ENCODE measurements around the gene NSMF. TPM values are rescaled to one million over a fixed set of nuclear protein-coding genes. Genes with fewer than 3 reads are reported as not detected.

The NSMF gene
- total and polyA plus RNA-seq, 2 experiments from 2014 or later: 20.3 to 103 TPM

DNA sequence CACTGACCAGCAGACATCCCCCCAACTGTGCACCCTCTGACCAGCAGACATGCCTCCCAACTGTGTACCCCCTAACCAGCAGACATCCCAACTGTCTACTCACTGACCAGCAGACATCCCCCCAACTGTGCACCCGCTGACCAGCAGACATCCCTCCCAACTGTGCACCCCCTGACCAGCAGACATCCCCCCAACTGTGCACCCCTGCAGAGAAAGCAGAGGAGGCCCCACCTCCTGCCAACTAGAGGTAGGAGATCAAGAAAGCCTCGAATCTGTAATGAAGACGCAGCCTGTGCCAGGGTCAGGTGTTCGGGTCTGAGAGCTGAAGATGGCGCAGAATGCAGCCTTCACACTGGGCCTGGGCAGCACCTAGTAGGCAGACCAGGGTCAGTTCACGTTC is 29.8 kb upstream of the NSMF start:
- no peaks in the 10 kb centered on the region for H3K9me2 ChIP-seq (ENCODE audit: insufficient read depth)
- no peak overlapping the region for H3K27ac ChIP-seq (ENCODE audit: low read depth)
- no peak overlapping the region for H3K4me2 ChIP-seq
- no peak overlapping the region for H3K27ac Mint-ChIP-seq
- H3F3A ChIP-seq (replicated peaks; ENCODE audit: low read depth): no peaks in the 10 kb centered on the region
- H3K9me3 Mint-ChIP-seq: peaks cover 5% of the 10 kb centered on the region; the same call in 2 of the 3 replicates
- H4K20me1 ChIP-seq (replicated peaks; ENCODE audit: insufficient read depth): no peaks in the 10 kb centered on the region
- no peak overlapping the region for H3K4me3 ChIP-seq
- H3K36me3 Mint-ChIP-seq (ENCODE audit: low read depth): no peaks in the 10 kb centered on the region
- no peak overlapping the region for H2AFZ ChIP-seq
- H3K27me3 Mint-ChIP-seq (ENCODE audit: insufficient read depth, low read depth, poor library complexity): peaks cover 6% of the 10 kb centered on the region
- ATAC-seq: no peak
- no peaks in the 10 kb centered on the region for H3K36me3 ChIP-seq (ENCODE audit: insufficient read depth)
- no peak for DNase-seq (ENCODE audit: low spot score)
- no peak overlapping the region for H3K4me3 Mint-ChIP-seq
- TF ChIP-seq JUNB (IDR thresholded peaks at IDR 0.05; ENCODE audit: unreplicated experiment) (no peak), EZH2phosphoT487 (IDR thresholded peaks at IDR 0.05; ENCODE audit: unreplicated experiment) (no peak), NANOG (IDR thresholded peaks at IDR 0.05; ENCODE audit: borderline replicate concordance) (no peak), ZNF331 (CRISPR knock-in tag; IDR thresholded peaks at IDR 0.05; ENCODE audit: low read depth) (no peak), CREB1 (CRISPR knock-in tag; IDR thresholded peaks at IDR 0.05; ENCODE audit: low read depth) (no peak), ZNF114 (CRISPR knock-in tag; IDR thresholded peaks at IDR 0.05) (no peak), EZH2 (IDR thresholded peaks at IDR 0.05; ENCODE audit: low read depth, unreplicated experiment) (no peak)
- TF ChIP-seq, protein P1, sequence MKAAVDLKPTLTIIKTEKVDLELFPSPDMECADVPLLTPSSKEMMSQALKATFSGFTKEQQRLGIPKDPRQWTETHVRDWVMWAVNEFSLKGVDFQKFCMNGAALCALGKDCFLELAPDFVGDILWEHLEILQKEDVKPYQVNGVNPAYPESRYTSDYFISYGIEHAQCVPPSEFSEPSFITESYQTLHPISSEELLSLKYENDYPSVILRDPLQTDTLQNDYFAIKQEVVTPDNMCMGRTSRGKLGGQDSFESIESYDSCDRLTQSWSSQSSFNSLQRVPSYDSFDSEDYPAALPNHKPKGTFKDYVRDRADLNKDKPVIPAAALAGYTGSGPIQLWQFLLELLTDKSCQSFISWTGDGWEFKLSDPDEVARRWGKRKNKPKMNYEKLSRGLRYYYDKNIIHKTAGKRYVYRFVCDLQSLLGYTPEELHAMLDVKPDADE (IDR thresholded peaks at IDR 0.05): no peak
- TF ChIP-seq, protein P2, sequence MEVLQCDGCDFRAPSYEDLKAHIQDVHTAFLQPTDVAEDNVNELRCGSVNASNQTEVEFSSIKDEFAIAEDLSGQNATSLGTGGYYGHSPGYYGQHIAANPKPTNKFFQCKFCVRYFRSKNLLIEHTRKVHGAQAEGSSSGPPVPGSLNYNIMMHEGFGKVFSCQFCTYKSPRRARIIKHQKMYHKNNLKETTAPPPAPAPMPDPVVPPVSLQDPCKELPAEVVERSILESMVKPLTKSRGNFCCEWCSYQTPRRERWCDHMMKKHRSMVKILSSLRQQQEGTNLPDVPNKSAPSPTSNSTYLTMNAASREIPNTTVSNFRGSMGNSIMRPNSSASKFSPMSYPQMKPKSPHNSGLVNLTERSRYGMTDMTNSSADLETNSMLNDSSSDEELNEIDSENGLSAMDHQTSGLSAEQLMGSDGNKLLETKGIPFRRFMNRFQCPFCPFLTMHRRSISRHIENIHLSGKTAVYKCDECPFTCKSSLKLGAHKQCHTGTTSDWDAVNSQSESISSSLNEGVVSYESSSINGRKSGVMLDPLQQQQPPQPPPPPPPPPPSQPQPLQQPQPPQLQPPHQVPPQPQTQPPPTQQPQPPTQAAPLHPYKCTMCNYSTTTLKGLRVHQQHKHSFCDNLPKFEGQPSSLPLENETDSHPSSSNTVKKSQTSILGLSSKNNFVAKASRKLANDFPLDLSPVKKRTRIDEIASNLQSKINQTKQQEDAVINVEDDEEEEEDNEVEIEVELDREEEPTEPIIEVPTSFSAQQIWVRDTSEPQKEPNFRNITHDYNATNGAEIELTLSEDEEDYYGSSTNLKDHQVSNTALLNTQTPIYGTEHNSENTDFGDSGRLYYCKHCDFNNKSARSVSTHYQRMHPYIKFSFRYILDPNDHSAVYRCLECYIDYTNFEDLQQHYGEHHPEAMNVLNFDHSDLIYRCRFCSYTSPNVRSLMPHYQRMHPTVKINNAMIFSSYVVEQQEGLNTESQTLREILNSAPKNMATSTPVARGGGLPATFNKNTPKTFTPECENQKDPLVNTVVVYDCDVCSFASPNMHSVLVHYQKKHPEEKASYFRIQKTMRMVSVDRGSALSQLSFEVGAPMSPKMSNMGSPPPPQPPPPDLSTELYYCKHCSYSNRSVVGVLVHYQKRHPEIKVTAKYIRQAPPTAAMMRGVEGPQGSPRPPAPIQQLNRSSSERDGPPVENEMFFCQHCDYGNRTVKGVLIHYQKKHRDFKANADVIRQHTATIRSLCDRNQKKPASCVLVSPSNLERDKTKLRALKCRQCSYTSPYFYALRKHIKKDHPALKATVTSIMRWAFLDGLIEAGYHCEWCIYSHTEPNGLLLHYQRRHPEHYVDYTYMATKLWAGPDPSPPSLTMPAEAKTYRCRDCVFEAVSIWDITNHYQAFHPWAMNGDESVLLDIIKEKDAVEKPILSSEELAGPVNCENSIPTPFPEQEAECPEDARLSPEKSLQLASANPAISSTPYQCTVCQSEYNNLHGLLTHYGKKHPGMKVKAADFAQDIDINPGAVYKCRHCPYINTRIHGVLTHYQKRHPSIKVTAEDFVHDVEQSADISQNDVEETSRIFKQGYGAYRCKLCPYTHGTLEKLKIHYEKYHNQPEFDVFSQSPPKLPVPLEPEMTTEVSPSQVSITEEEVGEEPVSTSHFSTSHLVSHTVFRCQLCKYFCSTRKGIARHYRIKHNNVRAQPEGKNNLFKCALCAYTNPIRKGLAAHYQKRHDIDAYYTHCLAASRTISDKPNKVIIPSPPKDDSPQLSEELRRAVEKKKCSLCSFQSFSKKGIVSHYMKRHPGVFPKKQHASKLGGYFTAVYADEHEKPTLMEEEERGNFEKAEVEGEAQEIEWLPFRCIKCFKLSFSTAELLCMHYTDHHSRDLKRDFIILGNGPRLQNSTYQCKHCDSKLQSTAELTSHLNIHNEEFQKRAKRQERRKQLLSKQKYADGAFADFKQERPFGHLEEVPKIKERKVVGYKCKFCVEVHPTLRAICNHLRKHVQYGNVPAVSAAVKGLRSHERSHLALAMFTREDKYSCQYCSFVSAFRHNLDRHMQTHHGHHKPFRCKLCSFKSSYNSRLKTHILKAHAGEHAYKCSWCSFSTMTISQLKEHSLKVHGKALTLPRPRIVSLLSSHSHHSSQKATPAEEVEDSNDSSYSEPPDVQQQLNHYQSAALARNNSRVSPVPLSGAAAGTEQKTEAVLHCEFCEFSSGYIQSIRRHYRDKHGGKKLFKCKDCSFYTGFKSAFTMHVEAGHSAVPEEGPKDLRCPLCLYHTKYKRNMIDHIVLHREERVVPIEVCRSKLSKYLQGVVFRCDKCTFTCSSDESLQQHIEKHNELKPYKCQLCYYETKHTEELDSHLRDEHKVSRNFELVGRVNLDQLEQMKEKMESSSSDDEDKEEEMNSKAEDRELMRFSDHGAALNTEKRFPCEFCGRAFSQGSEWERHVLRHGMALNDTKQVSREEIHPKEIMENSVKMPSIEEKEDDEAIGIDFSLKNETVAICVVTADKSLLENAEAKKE (CRISPR knock-in tag; IDR thresholded peaks at IDR 0.05): no peak
- TF ChIP-seq, protein P3, sequence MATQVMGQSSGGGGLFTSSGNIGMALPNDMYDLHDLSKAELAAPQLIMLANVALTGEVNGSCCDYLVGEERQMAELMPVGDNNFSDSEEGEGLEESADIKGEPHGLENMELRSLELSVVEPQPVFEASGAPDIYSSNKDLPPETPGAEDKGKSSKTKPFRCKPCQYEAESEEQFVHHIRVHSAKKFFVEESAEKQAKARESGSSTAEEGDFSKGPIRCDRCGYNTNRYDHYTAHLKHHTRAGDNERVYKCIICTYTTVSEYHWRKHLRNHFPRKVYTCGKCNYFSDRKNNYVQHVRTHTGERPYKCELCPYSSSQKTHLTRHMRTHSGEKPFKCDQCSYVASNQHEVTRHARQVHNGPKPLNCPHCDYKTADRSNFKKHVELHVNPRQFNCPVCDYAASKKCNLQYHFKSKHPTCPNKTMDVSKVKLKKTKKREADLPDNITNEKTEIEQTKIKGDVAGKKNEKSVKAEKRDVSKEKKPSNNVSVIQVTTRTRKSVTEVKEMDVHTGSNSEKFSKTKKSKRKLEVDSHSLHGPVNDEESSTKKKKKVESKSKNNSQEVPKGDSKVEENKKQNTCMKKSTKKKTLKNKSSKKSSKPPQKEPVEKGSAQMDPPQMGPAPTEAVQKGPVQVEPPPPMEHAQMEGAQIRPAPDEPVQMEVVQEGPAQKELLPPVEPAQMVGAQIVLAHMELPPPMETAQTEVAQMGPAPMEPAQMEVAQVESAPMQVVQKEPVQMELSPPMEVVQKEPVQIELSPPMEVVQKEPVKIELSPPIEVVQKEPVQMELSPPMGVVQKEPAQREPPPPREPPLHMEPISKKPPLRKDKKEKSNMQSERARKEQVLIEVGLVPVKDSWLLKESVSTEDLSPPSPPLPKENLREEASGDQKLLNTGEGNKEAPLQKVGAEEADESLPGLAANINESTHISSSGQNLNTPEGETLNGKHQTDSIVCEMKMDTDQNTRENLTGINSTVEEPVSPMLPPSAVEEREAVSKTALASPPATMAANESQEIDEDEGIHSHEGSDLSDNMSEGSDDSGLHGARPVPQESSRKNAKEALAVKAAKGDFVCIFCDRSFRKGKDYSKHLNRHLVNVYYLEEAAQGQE (IDR thresholded peaks at IDR 0.05; ENCODE audit: unreplicated experiment): no peak
- TF ChIP-seq, protein P4, sequence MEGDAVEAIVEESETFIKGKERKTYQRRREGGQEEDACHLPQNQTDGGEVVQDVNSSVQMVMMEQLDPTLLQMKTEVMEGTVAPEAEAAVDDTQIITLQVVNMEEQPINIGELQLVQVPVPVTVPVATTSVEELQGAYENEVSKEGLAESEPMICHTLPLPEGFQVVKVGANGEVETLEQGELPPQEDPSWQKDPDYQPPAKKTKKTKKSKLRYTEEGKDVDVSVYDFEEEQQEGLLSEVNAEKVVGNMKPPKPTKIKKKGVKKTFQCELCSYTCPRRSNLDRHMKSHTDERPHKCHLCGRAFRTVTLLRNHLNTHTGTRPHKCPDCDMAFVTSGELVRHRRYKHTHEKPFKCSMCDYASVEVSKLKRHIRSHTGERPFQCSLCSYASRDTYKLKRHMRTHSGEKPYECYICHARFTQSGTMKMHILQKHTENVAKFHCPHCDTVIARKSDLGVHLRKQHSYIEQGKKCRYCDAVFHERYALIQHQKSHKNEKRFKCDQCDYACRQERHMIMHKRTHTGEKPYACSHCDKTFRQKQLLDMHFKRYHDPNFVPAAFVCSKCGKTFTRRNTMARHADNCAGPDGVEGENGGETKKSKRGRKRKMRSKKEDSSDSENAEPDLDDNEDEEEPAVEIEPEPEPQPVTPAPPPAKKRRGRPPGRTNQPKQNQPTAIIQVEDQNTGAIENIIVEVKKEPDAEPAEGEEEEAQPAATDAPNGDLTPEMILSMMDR (conservative IDR thresholded peaks at IDR 0.05; ENCODE audit: low read depth in 2 of 2): no peak
- no peaks in the 10 kb centered on the region for H3K27me3 ChIP-seq (ENCODE audit: insufficient read depth)
- H3K79me2 ChIP-seq (replicated peaks; ENCODE audit: insufficient read depth): no peaks in the 10 kb centered on the region
- H3K4me1 Mint-ChIP-seq: no peaks in the 10 kb centered on the region; the same call in 2 of the 3 replicates
- H3K4me1 ChIP-seq (ENCODE audit: insufficient read depth): no peaks in the 10 kb centered on the region
